Mucosa of descending colon (tissue), 3 donors: ENCODE data around the gene DTYMK. TPM values are rescaled to one million over a fixed set of nuclear protein-coding genes. Genes with fewer than 3 reads are reported as not detected.
A peak's percentile ranks its signal among the peaks of the same experiment; 100 is the strongest.

Experiments used
- ATAC-seq: fragments of 200-7000 bp; cut with Tn5 transposase; one replicate; pipeline ENCODE4 v1.9.1; 2020; ENCODE audit warnings: mild to moderate bottlenecking, moderate library complexity
- DNase-seq, 3 donors: peaks; one replicate each; pipeline ENCODE4 v3.0.0-alpha.2; 2020
- H3K36me3 ChIP-seq: fragments of 200-600 bp; one replicate; pipeline ENCODE4 v1.8.0; 2021; ENCODE audit warnings: low read depth, mild to moderate bottlenecking
- H3K4me1 ChIP-seq: fragments of 200-600 bp; one replicate; pipeline ENCODE4 v1.8.0; 2021; ENCODE audit warnings: low read depth, mild to moderate bottlenecking
- H3K4me3 ChIP-seq: fragments of 200-600 bp; one replicate; pipeline ENCODE4 v1.8.0; 2021; ENCODE audit warnings: mild to moderate bottlenecking
- H3K9me3 ChIP-seq: fragments of 200-600 bp; one replicate; pipeline ENCODE4 v1.8.0; 2021; ENCODE audit warnings: mild to moderate bottlenecking
- CTCF ChIP-seq: fragments of 200-600 bp; IDR thresholded peaks from one replicate; pipeline ENCODE4 v1.8.0; 2022; ENCODE audit warnings: antibody characterized with exemption, mild to moderate bottlenecking
- intact Hi-C, 2 donors: fragments of 100-400 bp; cut with DNase I in 1 of 2; cut with micrococcal nuclease in 1 of 2; formaldehyde crosslinking; loops; one replicate each; pipeline versions ENCODE4 v1.11.0 to v1.11.1; 2022; cut with DNase I, micrococcal nuclease
- total RNA-seq, 3 donors: library from RNA; stranded (reverse); fragmentation: NEBNext Ultra II Directional in 2 of 3; extraction: Animal tissue kit (Norgen Biotek cat#: 25700) in 2 of 3; gene quantifications; one replicate each; pipeline versions ENCODE4 v1.2.1 to v1.2.4, GENCODE V29; 2021 to 2023
- donor health status: DM: no; HTN: no; CAD: no; lungs with moderate emphysema.
- donor health status: DM: no; HTN: no; CAD: no.
- donor health status: DM: no; HTN: yes; CAD: no.

Gene DTYMK
- total RNA-seq, 3 donors from 2014 or later = 17.9 to 31.0 (median 19.7) TPM

DNA sequence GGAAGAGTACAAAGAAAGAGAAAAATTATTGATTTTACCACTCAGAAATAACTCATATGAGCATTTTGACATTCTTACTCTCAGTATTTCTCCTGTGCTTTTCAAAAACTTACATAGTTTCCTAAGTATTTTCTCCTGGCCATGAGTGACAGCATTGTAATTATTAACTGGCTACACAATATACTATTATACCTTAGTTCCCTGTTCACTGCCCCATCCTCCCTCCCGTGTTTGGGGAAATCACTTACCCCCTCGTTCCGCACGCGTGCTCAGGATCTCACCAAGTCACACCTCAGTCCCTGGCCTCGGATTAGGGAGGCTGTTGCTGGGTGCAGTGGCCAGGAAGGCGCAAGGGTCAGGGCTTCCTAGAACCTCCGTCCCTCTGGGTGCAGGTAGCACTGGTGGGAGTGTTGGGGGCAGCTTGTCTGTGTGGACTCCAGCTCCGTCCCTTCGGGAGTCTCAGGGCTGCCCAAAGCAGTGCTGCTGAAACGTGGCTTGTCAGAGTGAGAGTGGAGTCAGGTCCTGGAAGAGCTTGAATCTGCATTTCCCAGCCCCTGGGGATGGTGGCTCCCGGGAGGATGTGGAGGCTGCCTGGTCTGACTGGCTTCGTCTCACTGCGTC is 25.9 kb downstream of the DTYMK start:
- H3K4me3 ChIP-seq = no peak overlapping the region
- H3K36me3 ChIP-seq = no peaks in the 10 kb centered on the region
- ATAC-seq = no peak

DNA sequence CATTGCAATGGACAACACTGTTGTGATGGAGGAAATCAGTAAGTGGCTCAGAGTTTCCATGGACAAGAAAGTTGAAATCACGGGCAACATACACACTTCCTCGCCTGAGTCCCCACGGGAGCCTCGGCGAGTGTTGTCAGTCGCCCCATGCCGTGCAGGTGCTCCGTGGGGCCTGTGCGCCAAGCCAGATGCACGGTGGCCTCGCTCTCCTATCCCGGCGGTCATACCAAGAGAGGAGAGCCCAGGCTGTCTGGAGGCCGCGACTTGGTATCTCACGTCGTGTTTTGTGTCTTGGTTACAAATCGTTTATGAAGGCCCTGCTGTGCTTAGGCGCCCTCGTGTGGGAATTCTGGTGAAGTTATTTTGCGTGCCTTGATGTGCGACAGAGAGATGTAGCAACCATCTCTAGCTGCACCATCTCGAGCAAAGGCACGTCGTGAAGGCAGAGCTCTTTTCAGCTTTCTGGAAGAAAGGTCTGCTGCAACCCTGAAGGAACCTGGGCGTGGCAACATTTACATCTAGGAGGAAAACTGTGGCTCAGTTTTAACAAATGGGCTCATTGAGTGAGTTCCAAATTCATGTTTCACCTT is 27.4 kb downstream of the DTYMK start:
- H3K36me3 ChIP-seq = peaks cover 3% of the 10 kb centered on the region
- H3K9me3 ChIP-seq = no peaks in the 10 kb centered on the region
- ATAC-seq (peak; percentile 77), DNase-seq (peak; percentile 47 to 80 (median 68))
- no peak overlapping the region for H3K4me3 ChIP-seq
- no peaks in the 10 kb centered on the region for H3K4me1 ChIP-seq
- peak; percentile 25 for TF ChIP-seq CTCF
- intact Hi-C loops = no loop called here

More for the DNA sequence above, 25.9 kb downstream of the DTYMK start:
- H3K4me1 ChIP-seq = no peaks in the 10 kb centered on the region
- no peaks in the 10 kb centered on the region for H3K9me3 ChIP-seq
- TF ChIP-seq CTCF = no peak
- intact Hi-C loops = no loop called here
- DNase-seq = peak in 2 of 3 donors; percentile 14 to 33

- DNase-seq (no peak), ATAC-seq (no peak)
- Histone ChIP-seq H3K36me3 (peaks cover 3% of the 10 kb centered on the region), H3K4me1 (no peaks in the 10 kb centered on the region), H3K4me3 (no peak overlapping the region), H3K9me3 (no peaks in the 10 kb centered on the region)
- TF ChIP-seq CTCF = no peak
- intact Hi-C loops = no loop called here
Observed at GRCh38 chr2:241658296-241658695, 28.3 kb downstream of the DTYMK start.

DNA sequence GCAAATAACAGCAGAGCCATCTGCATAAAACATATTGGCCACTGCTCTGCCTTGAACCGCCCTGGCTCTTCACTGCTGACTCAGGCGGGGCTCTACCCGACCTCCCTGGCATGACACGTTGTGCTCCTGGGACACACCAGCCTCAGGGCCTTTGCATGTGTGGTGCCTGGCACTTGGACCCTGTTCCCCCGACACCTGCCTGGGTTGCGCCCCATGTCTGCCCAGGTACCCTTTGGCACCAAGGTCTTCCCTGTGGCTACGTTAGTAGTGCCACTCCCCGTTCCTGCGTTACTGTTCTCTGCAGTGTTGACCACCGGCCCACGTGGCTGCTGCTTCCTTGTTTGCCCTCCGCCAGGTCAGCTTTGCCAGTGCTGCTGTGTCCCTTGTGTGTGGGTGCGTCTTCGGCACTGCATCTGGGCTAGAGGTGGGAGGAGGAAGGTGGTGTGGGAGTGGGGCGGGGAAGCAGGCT is 28.8 kb downstream of the DTYMK start:
- no peak for TF ChIP-seq CTCF
- no peak overlapping the region for H3K4me3 ChIP-seq
- H3K4me1 ChIP-seq = no peaks in the 10 kb centered on the region
- no peak for DNase-seq
- no peak for ATAC-seq
- peaks cover 3% of the 10 kb centered on the region for H3K36me3 ChIP-seq
- H3K9me3 ChIP-seq = no peaks in the 10 kb centered on the region
- intact Hi-C loops = no loop called here

GRCh38 chr2:241656190-241656741 is 30.3 kb downstream of the DTYMK start:
- Histone ChIP-seq H3K9me3 (no peaks in the 10 kb centered on the region), H3K36me3 (peaks cover 3% of the 10 kb centered on the region), H3K4me1 (no peaks in the 10 kb centered on the region), H3K4me3 (no peak overlapping the region)
- intact Hi-C loops = no loop called here
- no peak for DNase-seq
- TF ChIP-seq CTCF = no peak
- no peak for ATAC-seq
